CD8-positive, alpha-beta memory T cell (primary cell): ENCODE data around the gene RTN4RL1. TPM values are rescaled to one million over a fixed set of nuclear protein-coding genes. Genes with fewer than 3 reads are reported as not detected.

Source experiments
- CTCF ChIA-PET: fragments of 350-600 bp; sonication (Branson Sonifier 250); formaldehyde crosslinking; loops from one replicate; lab custom pipeline; 2021; ENCODE audit warnings: antibody characterized with exemption; lab: Charles Lee
- POLR2A ChIA-PET: fragments of 350-600 bp; sonication (Branson Sonifier 250); formaldehyde crosslinking; loops from one replicate; lab custom pipeline; 2021; ENCODE audit warnings: antibody characterized with exemption; lab: Charles Lee
- DNase-seq, 5 donors: peaks; one replicate each; pipeline versions ENCODE4 v3.0.0 to v3.0.0-alpha.2; 2020 to 2022; ENCODE audit warnings: mixed read lengths in 1 of 5
- H3K27ac ChIP-seq: one replicate; pipeline ENCODE4 v1.7.0; 2013; ENCODE audit warnings: low read depth, mild to moderate bottlenecking, low read length, moderate library complexity
- H3K27me3 ChIP-seq: 2 replicates; pipeline ENCODE4 v1.7.0; 2013; ENCODE audit warnings: low read length, mild to moderate bottlenecking; ENCODE audit not compliant: insufficient read depth, poor library complexity, severe bottlenecking
- H3K36me3 ChIP-seq: 2 replicates; pipeline ENCODE4 v1.7.0; 2013; ENCODE audit warnings: mild to moderate bottlenecking, low read length, moderate library complexity; ENCODE audit not compliant: insufficient read depth
- H3K4me1 ChIP-seq: 2 replicates; pipeline ENCODE4 v1.7.0; 2013; ENCODE audit warnings: mild to moderate bottlenecking, low read length, moderate library complexity; ENCODE audit not compliant: insufficient read depth
- H3K4me3 ChIP-seq: 2 replicates; pipeline ENCODE4 v1.7.0; 2013; ENCODE audit warnings: mild to moderate bottlenecking, low read length
- H3K9me3 ChIP-seq: 2 replicates; pipeline ENCODE4 v1.7.0; 2013; ENCODE audit warnings: mild to moderate bottlenecking, low read length
- H3K27ac Mint-ChIP-seq, 8 donors: one replicate each; pipeline ENCODE4 v1.8.0; 2020 to 2021; ENCODE audit warnings: mixed read lengths in 8 of 8, mild to moderate bottlenecking in 6 of 8, inconsistent platforms in 3 of 8, moderate library complexity in 3 of 8
- H3K27me3 Mint-ChIP-seq, 2 donors: one replicate each; pipeline ENCODE4 v1.8.0; 2020 to 2021; ENCODE audit warnings: mixed read lengths in 2 of 2, mild to moderate bottlenecking in 1 of 2, moderate library complexity in 1 of 2
- H3K36me3 Mint-ChIP-seq, 3 donors: one replicate each; pipeline ENCODE4 v1.8.0; 2020 to 2021; ENCODE audit warnings: mixed read lengths in 3 of 3, inconsistent platforms in 1 of 3, mild to moderate bottlenecking in 1 of 3
- H3K4me1 Mint-ChIP-seq, 3 donors: one replicate each; pipeline ENCODE4 v1.8.0; 2020 to 2021; ENCODE audit warnings: mixed read lengths in 3 of 3, inconsistent platforms in 1 of 3, mild to moderate bottlenecking in 1 of 3
- H3K4me3 Mint-ChIP-seq, 7 donors: one replicate each; pipeline ENCODE4 v1.8.0; 2020 to 2021; ENCODE audit warnings: mixed read lengths in 7 of 7, mild to moderate bottlenecking in 6 of 7, moderate library complexity in 4 of 7, inconsistent platforms in 2 of 7
- H3K9me3 Mint-ChIP-seq, 5 donors: one replicate each; pipeline ENCODE4 v1.8.0; 2020 to 2022; ENCODE audit warnings: mixed read lengths in 5 of 5, mild to moderate bottlenecking in 3 of 5, moderate library complexity in 2 of 5, inconsistent platforms in 1 of 5
- polyA plus RNA-seq: library from polyadenylated mRNA; unstranded; fragments of 300-500 nt; fragmentation: Illumina TruSeq; gene quantifications from one replicate; pipeline ENCODE4 v1.2.3, GENCODE V29; 2021
- total RNA-seq, 2 experiments: library from RNA; stranded (reverse); gene quantifications; one replicate each; pipeline ENCODE4 v1.2.3, GENCODE V29; 2021

Gene RTN4RL1
- total and polyA plus RNA-seq, 3 experiments from 2014 or later = 0.32 to 1.2 (median 1.0) TPM

DNA sequence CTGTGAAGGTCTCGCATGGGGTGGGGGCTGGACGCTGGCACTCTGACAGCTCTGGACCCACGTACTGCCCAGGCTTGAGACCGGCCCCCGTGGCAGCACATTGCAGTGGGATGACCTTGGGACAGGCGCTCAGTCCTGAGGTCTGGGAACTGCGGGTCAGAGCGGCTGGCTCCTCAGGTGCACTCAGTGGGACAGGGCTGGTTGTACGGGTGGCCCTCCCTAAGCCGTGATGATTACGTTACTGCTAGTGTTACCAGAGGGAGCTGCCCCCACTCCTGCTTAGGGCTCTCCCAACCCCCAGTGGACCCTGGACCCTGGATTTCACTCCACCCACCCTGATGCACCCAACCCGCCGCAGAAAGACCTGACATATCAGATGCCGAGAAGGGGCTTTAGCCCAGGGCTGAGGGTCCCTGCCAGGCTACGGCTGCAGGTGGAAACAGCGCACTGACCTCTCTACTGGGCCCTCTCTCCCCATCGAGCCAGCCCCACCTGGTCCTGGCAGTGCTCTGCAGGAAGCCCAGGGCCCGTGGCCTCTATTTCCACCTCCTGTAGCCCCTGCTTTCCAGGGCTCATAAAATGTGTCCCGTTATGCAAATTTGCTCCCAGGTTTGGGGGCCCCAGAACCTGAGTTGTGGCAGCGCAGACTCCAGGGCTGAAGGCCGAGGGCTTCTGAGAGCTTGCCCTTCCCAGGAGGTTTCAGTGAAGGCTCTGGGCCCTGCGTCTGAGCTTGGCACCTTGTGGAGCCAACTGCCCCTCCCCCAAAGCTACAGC lies 77.2 kb downstream of the RTN4RL1 start:
- DNase-seq = no peak
- ChIA-PET CTCF (no interaction called here), POLR2A (no interaction called here)
- Mint-ChIP-seq H3K36me3 (no peaks in the 10 kb centered on the region), H3K4me3 (no peak overlapping the region), H3K27ac (no peak overlapping the region), H3K9me3 (no peaks in the 10 kb centered on the region), H3K27me3 (peaks cover 0 to 3% of the 10 kb centered on the region in 2 donors), H3K4me1 (no peaks in the 10 kb centered on the region)
- Histone ChIP-seq H3K27me3 (no peaks in the 10 kb centered on the region), H3K4me3 (no peak overlapping the region), H3K36me3 (no peaks in the 10 kb centered on the region), H3K4me1 (no peaks in the 10 kb centered on the region), H3K9me3 (no peaks in the 10 kb centered on the region), H3K27ac (no peak overlapping the region)

GRCh38 chr17:1947229-1947742 lies 77.8 kb downstream of the RTN4RL1 start:
- Histone ChIP-seq H3K36me3 (no peaks in the 10 kb centered on the region), H3K4me3 (no peak overlapping the region), H3K9me3 (no peaks in the 10 kb centered on the region), H3K4me1 (no peaks in the 10 kb centered on the region), H3K27me3 (no peaks in the 10 kb centered on the region), H3K27ac (no peak overlapping the region)
- peak overlapping the region in 1 of 8 donors; percentile 67 for H3K27ac Mint-ChIP-seq
- CTCF ChIA-PET = no interaction called here
- no peaks in the 10 kb centered on the region for H3K9me3 Mint-ChIP-seq
- H3K27me3 Mint-ChIP-seq = peaks cover 0 to 3% of the 10 kb centered on the region in 2 donors
- POLR2A ChIA-PET = no interaction called here
- no peaks in the 10 kb centered on the region for H3K4me1 Mint-ChIP-seq
- DNase-seq = no peak
- H3K36me3 Mint-ChIP-seq = no peaks in the 10 kb centered on the region
- H3K4me3 Mint-ChIP-seq = no peak overlapping the region

DNA sequence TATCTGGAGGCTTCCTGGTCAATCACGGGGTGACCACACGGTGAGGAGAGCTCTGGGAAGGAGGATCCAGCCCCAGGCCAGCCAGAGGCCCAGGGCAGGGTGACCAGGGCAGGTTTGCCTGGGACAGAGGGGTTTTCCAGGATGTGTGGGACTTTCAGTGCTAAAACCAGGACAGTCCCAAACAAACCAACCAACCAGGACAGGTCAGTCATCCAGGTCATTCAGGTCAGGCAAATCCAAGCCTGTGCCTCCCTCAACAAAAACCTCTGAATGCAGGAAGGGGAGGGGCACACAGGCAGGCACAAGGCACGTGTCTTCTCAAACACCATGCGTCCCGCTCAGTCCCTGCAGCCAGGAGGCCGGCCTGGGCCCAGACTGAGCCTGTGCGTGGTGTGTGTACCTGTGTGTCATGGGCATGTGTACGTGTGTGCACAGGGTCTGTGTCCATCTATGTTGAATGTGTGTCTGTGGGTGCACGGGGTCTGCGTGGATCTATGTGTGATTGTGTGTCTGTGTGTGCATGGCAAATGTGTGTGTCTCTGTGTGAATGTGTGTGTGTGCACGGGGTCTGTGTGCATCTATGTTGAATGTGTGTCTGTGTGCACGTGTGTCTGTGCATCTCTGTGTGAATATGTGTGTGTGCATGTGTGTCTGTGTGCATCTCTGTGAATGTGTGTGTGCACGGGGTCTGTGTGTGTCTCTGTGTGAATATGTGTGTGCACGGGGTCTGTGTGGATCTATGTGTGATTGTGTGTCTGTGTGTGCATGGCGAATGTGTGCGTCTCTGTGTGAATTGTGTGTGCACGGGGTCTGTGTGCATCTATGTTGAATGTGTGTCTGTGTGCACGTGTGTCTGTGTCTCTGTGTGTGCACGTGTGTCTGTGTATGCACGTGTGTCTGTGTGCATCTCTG lies 78.9 kb downstream of the RTN4RL1 start:
- no peak overlapping the region for H3K4me3 ChIP-seq
- H3K27me3 ChIP-seq = no peaks in the 10 kb centered on the region
- H3K9me3 Mint-ChIP-seq = no peaks in the 10 kb centered on the region
- ChIA-PET CTCF (no interaction called here), POLR2A (no interaction called here)
- H3K27me3 Mint-ChIP-seq = peaks cover 0 to 3% of the 10 kb centered on the region in 2 donors
- no peak overlapping the region for H3K27ac ChIP-seq
- H3K4me1 Mint-ChIP-seq = no peaks in the 10 kb centered on the region
- no peaks in the 10 kb centered on the region for H3K9me3 ChIP-seq
- H3K4me1 ChIP-seq = no peaks in the 10 kb centered on the region
- H3K27ac Mint-ChIP-seq = no peak overlapping the region
- DNase-seq = no peak
- H3K4me3 Mint-ChIP-seq = no peak overlapping the region
- H3K36me3 ChIP-seq = no peaks in the 10 kb centered on the region
- H3K36me3 Mint-ChIP-seq = no peaks in the 10 kb centered on the region

- H3K27ac ChIP-seq = no peak overlapping the region
- no peak overlapping the region for H3K4me3 ChIP-seq
- DNase-seq = no peak
- H3K36me3 ChIP-seq = no peaks in the 10 kb centered on the region
- CTCF ChIA-PET = no interaction called here
- H3K9me3 ChIP-seq = no peaks in the 10 kb centered on the region
- no peaks in the 10 kb centered on the region for H3K9me3 Mint-ChIP-seq
- H3K4me3 Mint-ChIP-seq = no peak overlapping the region
- POLR2A ChIA-PET = no interaction called here
- peak overlapping the region in 1 of 8 donors; percentile 82 for H3K27ac Mint-ChIP-seq
- H3K27me3 ChIP-seq = no peaks in the 10 kb centered on the region
- H3K4me1 ChIP-seq = no peaks in the 10 kb centered on the region
- H3K36me3 Mint-ChIP-seq = no peaks in the 10 kb centered on the region
- H3K4me1 Mint-ChIP-seq = no peaks in the 10 kb centered on the region
- peaks cover 0 to 3% of the 10 kb centered on the region in 2 donors for H3K27me3 Mint-ChIP-seq
Measured at GRCh38 chr17:1945621-1946020, 79.5 kb downstream of the RTN4RL1 start.

GRCh38 chr17:1943436-1943831 lies 81.7 kb downstream of the RTN4RL1 start:
- no peak for DNase-seq
- Mint-ChIP-seq H3K27me3 (peaks cover 0 to 1% of the 10 kb centered on the region in 2 donors), H3K36me3 (no peaks in the 10 kb centered on the region), H3K4me3 (no peak overlapping the region), H3K27ac (peak overlapping the region in 1 of 8 donors; percentile 42), H3K4me1 (no peaks in the 10 kb centered on the region), H3K9me3 (no peaks in the 10 kb centered on the region)
- Histone ChIP-seq H3K36me3 (no peaks in the 10 kb centered on the region), H3K27ac (no peak overlapping the region), H3K9me3 (no peaks in the 10 kb centered on the region), H3K4me3 (no peak overlapping the region), H3K4me1 (no peaks in the 10 kb centered on the region), H3K27me3 (no peaks in the 10 kb centered on the region)
- CTCF ChIA-PET = no interaction called here
- POLR2A ChIA-PET = no interaction called here

GRCh38 chr17:1942666-1943435 lies 82.3 kb downstream of the RTN4RL1 start:
- H3K27ac ChIP-seq = no peak overlapping the region
- H3K9me3 Mint-ChIP-seq = no peaks in the 10 kb centered on the region
- H3K36me3 ChIP-seq = no peaks in the 10 kb centered on the region
- H3K27me3 ChIP-seq = no peaks in the 10 kb centered on the region
- CTCF ChIA-PET = no interaction called here
- DNase-seq = no peak
- no peak overlapping the region for H3K4me3 ChIP-seq
- H3K27ac Mint-ChIP-seq = no peak overlapping the region
- peaks cover 0 to 1% of the 10 kb centered on the region in 2 donors for H3K27me3 Mint-ChIP-seq
- no peaks in the 10 kb centered on the region for H3K4me1 Mint-ChIP-seq
- H3K4me1 ChIP-seq = no peaks in the 10 kb centered on the region
- POLR2A ChIA-PET = interaction anchor here (0.6 kb wide), 1 partner anchor 104 kb away, joined by 3 read pairs; no protein-coding TSS in a partner anchor
- no peaks in the 10 kb centered on the region for H3K36me3 Mint-ChIP-seq
- H3K4me3 Mint-ChIP-seq = no peak overlapping the region
- no peaks in the 10 kb centered on the region for H3K9me3 ChIP-seq

DNA sequence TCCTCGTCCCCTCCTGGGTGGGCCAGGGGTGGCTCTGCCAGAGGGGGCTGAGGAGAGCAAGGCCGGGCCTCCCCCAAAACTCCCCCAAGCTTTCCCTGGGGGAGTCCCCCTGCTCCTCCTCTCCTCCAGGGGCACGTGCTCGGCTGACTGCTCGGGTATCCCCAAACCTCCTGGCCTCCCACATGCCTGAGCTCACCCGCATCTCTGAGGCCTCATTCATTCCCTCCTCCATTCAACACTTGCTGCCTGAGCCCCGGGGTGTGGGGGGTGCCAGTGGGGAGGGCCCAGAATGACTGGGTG lies 83.1 kb downstream of the RTN4RL1 start:
- Mint-ChIP-seq H3K9me3 (no peaks in the 10 kb centered on the region), H3K27me3 (peaks cover 0 to 1% of the 10 kb centered on the region in 2 donors), H3K36me3 (no peaks in the 10 kb centered on the region), H3K4me1 (no peaks in the 10 kb centered on the region), H3K27ac (no peak overlapping the region), H3K4me3 (no peak overlapping the region)
- Histone ChIP-seq H3K36me3 (no peaks in the 10 kb centered on the region), H3K27ac (no peak overlapping the region), H3K27me3 (no peaks in the 10 kb centered on the region), H3K4me3 (no peak overlapping the region), H3K9me3 (no peaks in the 10 kb centered on the region), H3K4me1 (no peaks in the 10 kb centered on the region)
- POLR2A ChIA-PET = interaction anchor here (0.6 kb wide), 1 partner anchor 103 kb away, joined by 3 read pairs; no protein-coding TSS in a partner anchor
- DNase-seq = no peak
- CTCF ChIA-PET = no interaction called here
